GM12864 (cell line): ENCODE data around the gene ACSF2.

Source experiments
- DNase-seq: peaks from one replicate; pipeline ENCODE4 v3.0.0-alpha.2; 2011; ENCODE audit warnings: low read depth
- H3K4me3 ChIP-seq: 2 replicates; pipeline ENCODE4 v1.5.1; 2011; ENCODE audit warnings: mild to moderate bottlenecking, low read depth, low read length, control low read depth
- CTCF ChIP-seq: IDR thresholded peaks from 2 replicates; pipeline ENCODE4 v1.5.1; 2011; ENCODE audit warnings: low read depth, mild to moderate bottlenecking, moderate library complexity, low read length, control low read depth, inconsistent platforms; ENCODE audit errors: missing control alignments

ACSF2 gene

GRCh38 chr17:50425682-50426471 is at the start of gene ACSF2:
ACSF2 (plus strand) TSS chr17:50426218; CDS start chr17:50426262, 44 bp downstream.
- no peak for DNase-seq
- H3K4me3 ChIP-seq: peak within 1 kb of the TSS; percentile 60
- no peak for TF ChIP-seq CTCF

GRCh38 chr17:50379351-50380132 is 46.5 kb upstream of the ACSF2 start:
- no peak for TF ChIP-seq CTCF
- no peak overlapping the region for H3K4me3 ChIP-seq
- no peak for DNase-seq

GRCh38 chr17:50380369-50381259 is 45.4 kb upstream of the ACSF2 start:
- TF ChIP-seq CTCF: no peak
- H3K4me3 ChIP-seq: no peak overlapping the region
- DNase-seq: no peak

GRCh38 chr17:50381260-50381815 is 44.7 kb upstream of the ACSF2 start:
- H3K4me3 ChIP-seq: no peak overlapping the region
- no peak for DNase-seq
- no peak for TF ChIP-seq CTCF

- H3K4me3 ChIP-seq: no peak overlapping the region
- no peak for TF ChIP-seq CTCF
- no peak for DNase-seq
Measured at GRCh38 chr17:50381920-50382319, 44.1 kb upstream of the ACSF2 start.

- DNase-seq: no peak
- no peak overlapping the region for H3K4me3 ChIP-seq
- no peak for TF ChIP-seq CTCF
Measured at GRCh38 chr17:50382931-50383330, 43.1 kb upstream of the ACSF2 start.
